ENCODE results near the gene BCL2L11. TPM values are rescaled to one million over a fixed set of nuclear protein-coding genes. Genes with fewer than 3 reads are reported as not detected.

BCL2L11 gene
- total and polyA plus RNA-seq, 9 of the 15 experiments (the other 6 are each of a cell fraction or from before 2014, with no cell fraction given): 2.2 to 18.8 (median 5.0) TPM

GRCh38 chr2:111162718-111163331 lies 42.1 kb downstream of the BCL2L11 start (continued):
- TF ChIP-seq RERE (CRISPR knock-in tag; IDR thresholded peaks at IDR 0.05; ENCODE audit: borderline replicate concordance) (no peak), DMBX1 (CRISPR knock-in tag; IDR thresholded peaks at IDR 0.05; ENCODE audit: borderline replicate concordance) (0 out of 2 replicates have a peak, but pooled peaks have one; percentile 41), FOXJ2 (tag; IDR thresholded peaks at IDR 0.05) (peak; percentile 63; the same call in 1 of the 2 replicates), SMARCE1 (IDR thresholded peaks at IDR 0.05) (peak; percentile 69; the same call in 1 of the 2 replicates), E2F5 (CRISPR knock-in tag; IDR thresholded peaks at IDR 0.05) (peak; percentile 32; the same call in 1 of the 2 replicates), SMAD2 (IDR thresholded peaks at IDR 0.05; ENCODE audit: low read depth, low read length) (no peak), ESRRA (IDR thresholded peaks at IDR 0.05; ENCODE audit: borderline replicate concordance, low read depth) (peak; percentile 88; the same call in 1 of the 2 replicates), EP300 (IDR thresholded peaks at IDR 0.05; ENCODE audit: low read length) (no peak), THRA (IDR thresholded peaks at IDR 0.05) (no peak), PTRF (tag; IDR thresholded peaks at IDR 0.05) (no peak), ZNF583 (CRISPR knock-in tag; IDR thresholded peaks at IDR 0.05) (no peak), CCNT2 (IDR thresholded peaks at IDR 0.05; ENCODE audit: borderline replicate concordance, extremely low read depth, insufficient read length, low read depth, low read length) (peak; percentile 69), POLR2A (conservative IDR thresholded peaks at IDR 0.05) (no peak), CSDE1 (IDR thresholded peaks at IDR 0.05) (no peak), ZC3H4 (CRISPR knock-in tag; IDR thresholded peaks at IDR 0.05; ENCODE audit: borderline replicate concordance) (no peak), NFE2 (IDR thresholded peaks at IDR 0.05; ENCODE audit: low read depth) (0 out of 2 replicates have a peak, but pooled peaks have one; percentile 23), ZBTB26 (CRISPR knock-in tag; IDR thresholded peaks at IDR 0.05) (no peak)
